G401 (cell line): Measurements from ENCODE around the gene MYADML2. TPM values are rescaled to one million over a fixed set of nuclear protein-coding genes. Genes with fewer than 3 reads are reported as not detected.
A peak's percentile ranks its signal among the peaks of the same experiment; 100 is the strongest.
"Not testable (repeated sequence)": the region's sequence is repeated elsewhere in the genome, so short reads cannot be mapped to it uniquely, and the experiment has no call there.

Experiments used
- DNase-seq: peaks from one replicate; pipeline ENCODE4 v3.0.0-alpha.2; 2015; ENCODE audit warnings: low spot score
- in situ Hi-C: cut with HindIII; loops from 2 replicates; pipeline ENCODE4 v1.10.0; 2016; ENCODE audit warnings: low sequenced_read_pairs, mixed read lengths
- total RNA-seq: library from RNA; depleted of rRNA; stranded (reverse); fragments of >200 nt; shearing (Covaris generic); gene quantifications from 2 replicates; pipeline ENCODE4 v1.2.3, GENCODE V29; 2014

MYADML2 gene
- total RNA-seq, 1 experiment from 2014 or later, result not detected

DNA sequence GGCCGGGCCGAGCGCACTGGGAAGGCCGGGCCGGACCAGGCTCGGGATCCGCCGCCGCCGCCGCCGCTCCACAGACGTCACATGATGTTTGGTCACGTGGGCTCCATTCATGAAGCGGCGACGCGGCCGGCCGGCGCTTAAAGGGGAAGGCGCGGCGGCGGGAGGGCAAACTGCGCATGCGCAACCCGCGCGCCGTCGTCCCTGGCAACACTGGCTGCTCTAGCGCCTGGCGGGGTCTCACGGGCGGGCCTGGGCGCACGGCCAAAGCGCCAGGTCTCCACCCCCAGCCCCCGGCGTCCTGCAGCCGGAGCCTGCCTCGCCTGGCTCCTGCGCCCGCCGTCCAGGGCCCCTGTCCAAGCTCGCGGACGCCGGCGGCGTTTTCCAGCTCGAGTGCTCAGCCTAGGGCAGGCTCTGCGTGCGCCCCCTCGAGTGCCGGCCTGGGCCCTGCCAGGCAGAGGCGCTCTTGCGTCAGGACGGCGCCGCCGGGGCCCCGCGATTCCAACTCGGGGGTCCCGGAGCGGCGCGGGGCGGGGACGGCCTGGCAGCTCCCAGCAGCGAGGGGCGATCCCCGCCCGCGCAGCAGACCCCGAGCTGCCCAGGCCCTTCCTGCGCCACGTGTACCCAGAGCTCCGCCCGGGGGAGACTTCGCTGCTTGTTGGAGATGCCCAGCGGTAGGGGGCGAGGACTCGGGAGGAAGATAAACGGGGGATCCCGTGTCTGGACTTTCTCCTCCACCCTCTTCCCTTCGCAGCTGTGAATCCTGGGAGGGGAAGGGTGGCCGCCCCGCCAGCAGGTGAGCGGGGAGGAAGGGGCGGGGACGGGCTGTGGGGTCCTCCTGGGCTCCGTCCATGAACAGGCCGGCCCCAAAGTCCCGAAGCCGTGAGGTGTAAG is 19.1 kb downstream of the MYADML2 start, which contains the start of gene MAFG:
Gene MAFG (minus strand): TSS at position 83 of the 891 bp plus-strand sequence. CDS start 4,550 bp downstream, outside the sequence.
- DNase-seq, result peak; percentile 92
- in situ Hi-C loops, result no loop called here

DNA sequence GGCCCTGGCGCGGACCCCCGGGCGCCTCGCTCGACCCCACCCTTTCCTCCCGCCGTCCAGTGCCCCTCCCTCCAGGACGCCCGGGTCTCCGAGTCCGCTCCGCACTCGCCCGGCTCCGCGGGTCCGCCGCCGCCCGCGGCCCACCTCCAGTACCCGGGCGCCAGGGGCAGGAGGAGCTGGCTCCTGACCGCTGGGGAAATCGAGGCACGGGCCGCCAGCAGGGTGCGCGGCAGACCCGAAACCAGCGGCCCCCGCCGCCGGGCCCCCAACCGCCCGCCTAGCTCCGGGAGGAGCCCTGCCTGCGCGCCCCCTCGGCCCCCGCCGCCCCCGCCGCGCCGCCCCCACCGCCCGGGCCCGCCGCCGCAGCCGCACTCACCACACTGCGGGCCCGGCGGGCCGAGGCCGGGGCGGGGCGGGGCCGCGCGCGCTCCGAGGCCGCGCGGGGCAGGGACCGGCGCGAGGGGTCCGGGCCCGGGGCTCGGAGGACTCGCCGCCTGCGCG is 19.8 kb downstream of the MYADML2 start:
- no peak for DNase-seq
- in situ Hi-C loops, result no loop called here

GRCh38 chr17:81926451-81927151 is 20.4 kb downstream of the MYADML2 start:
- in situ Hi-C loops, result no loop called here
- DNase-seq, result peak; percentile 54

- in situ Hi-C loops, result no loop called here
- no peak for DNase-seq
These were observed 21.1 kb downstream of the MYADML2 start for GRCh38 chr17:81925860-81926450.

DNA sequence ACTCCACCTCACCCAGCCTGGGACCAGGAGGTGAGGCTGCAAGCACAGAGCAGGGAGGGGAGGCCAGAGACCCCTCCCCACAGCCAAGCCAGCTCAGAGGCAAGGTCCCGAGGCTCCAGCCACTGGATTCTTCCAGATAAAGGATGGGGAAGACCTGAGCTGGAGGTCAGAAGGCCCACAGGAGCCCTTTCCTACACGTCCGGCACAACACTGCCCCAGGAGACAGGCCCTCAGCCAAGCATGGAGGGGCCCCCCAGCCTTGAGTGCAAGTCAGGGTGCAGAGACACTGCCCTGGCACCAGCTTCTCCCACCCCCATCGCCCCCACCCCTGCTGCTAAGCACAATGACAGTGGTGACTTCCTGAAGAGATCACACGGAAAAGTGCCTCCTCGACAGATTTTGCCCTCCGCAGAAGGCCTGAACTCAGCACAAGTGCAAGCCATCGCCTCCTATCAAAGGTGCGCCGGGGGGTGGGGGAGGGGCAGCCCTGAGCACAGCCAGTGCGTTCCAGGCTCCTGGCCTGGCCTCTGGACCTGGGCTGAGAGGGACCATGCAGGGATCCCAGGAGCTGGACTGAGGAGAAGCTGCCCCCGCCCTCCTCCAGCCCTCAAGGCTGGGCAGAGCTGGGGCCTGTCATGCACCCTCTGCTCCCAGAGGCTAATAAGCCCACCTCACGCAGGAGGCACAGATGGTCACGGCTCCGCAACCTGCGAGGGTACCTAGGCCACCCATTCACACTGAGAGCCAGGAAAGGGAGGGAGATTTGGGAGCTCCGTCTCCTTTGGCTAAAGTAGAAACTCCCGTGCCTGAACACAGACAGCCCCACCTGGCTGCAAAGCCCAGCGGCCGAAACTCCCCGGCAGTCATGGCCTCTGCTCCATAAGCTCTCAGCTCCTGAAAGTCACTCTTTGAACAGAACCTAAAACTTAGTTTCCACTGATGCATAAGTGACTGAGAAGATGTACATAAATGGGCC is 22.2 kb downstream of the MYADML2 start:
- in situ Hi-C loops, result no loop called here
- no peak for DNase-seq

DNA sequence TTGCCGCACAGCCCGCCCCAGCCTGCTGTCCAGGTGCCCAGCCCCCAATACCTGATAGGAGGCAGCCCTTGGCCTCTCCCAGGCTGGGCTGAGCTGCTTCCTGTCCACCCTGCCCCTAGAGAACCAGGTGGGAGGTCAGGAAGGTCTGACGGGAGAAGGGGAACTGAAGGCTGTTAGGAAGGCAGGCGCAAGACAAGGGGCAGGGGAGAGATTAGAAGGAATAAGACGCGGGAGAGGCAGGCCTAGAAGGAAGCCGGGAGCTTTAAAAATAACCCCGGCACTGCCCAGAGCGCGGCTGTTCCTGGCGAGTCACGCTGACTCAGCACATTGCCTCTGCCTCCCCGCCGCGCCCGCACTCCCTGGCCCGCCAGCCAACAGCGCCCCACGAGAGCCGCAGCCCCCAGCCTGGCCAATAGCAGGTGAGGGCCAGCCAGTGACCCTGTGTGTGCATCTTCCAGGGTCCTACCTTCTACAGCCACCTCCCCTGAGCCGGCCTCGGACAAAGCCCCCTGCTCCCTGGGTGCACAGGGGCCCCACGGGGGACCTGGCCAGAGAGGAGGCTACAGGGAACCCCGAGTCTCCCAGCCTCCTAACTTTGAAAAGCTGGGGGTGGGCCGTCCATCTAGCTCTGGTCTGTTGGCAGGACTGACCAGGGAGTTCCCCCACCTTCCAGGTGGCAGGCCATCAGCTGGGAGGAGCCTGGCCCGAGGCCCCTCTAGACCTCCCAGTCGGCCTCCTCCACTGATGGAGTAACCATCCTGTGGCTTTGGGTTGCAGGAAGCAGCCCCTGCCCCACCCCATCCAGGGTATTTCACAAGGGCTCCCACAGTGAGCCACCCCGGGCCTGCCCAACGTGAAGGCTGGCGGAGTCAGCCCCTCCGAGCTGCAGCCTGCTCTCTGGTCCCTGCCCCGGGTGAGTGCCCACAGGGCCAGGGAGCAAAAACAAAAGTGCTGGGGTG is 23.5 kb downstream of the MYADML2 start:
- peak; percentile 46 for DNase-seq

GRCh38 chr17:81922566-81923301 is 24.3 kb downstream of the MYADML2 start:
- no peak for DNase-seq
- in situ Hi-C loops, result no loop called here

More for the DNA sequence above, 23.5 kb downstream of the MYADML2 start:
- in situ Hi-C loops, result no loop called here

DNA sequence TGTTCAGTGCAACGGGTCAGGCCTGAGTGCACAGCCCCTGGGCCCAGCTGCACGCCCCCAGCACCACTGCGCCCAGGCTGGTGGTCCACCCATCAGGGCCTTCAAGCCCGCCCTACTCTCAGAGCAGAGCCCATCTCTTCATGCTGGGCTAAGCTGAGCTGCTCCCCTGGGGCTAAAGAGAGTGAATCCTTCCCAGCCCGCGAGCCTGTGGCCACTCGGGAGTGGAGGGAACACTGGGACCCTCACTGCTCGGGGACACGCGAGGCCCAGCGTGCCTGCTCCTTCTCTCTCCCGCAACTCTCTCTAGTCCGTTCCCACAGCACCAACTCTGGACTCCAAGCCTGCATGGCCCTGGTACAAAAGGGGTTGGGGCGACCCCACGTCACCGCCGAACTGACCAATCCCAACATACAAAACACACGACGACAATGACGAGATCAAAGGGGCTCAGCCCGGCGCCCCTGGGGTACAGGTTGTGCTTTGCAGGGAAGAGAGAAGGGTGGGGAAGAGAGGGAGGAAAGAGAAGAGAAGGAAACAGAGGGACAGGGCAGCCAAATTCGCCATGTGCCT is 25.0 kb downstream of the MYADML2 start:
- in situ Hi-C loops, result no loop called here
- no peak for DNase-seq

GRCh38 chr17:81921537-81921862 is 25.5 kb downstream of the MYADML2 start:
- in situ Hi-C loops, result no loop called here
- no peak for DNase-seq

GRCh38 chr17:81920612-81921536 is 26.2 kb downstream of the MYADML2 start:
- no peak for DNase-seq
- in situ Hi-C loops, result no loop called here

DNA sequence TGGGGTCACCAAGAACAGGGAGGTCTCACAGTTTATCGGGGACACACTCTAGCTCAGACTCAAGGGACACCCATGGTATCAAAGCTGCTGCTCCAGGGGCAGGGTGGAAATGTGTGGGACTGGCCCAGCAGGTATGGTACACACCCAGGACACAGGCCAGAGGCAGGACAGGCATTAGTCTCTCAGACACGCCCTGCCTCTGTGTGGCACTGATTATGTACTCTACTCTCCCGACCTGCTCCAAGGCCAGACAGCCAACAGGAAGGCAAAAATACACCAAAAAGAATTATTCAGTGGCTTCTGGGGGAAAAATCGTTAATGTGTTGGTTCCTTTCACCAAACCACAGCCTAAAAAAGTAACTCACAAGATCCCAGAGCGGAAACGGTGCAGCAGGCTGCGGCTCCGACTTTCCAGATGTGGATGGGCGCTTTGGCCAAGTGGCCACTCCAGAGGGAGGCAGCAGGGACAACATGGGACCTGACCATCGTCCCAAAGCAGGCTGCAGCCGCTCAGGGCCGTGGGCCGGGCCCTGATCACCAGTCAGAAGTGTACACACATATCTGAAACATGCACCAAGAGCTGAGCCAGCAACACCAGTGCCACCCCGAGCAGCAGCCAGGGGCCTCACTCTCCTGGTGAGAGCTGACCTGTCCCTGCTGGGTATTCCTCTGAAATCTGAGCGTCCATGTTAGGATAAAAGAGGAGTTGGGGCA is 28.0 kb downstream of the MYADML2 start:
- DNase-seq, result no peak
- in situ Hi-C loops, result no loop called here

GRCh38 chr17:81918333-81918669 is 28.7 kb downstream of the MYADML2 start:
- DNase-seq, in situ Hi-C loops: not testable (repeated sequence)

GRCh38 chr17:81917565-81918332 is 29.3 kb downstream of the MYADML2 start, which contains the start of gene SIRT7:
TSS of gene SIRT7 (minus strand) at chr17:81918176. CDS start at chr17:81918131, 45 bp downstream.
- DNase-seq, result peak; percentile 83
- in situ Hi-C loops, result no loop called here

- in situ Hi-C loops, result no loop called here
- DNase-seq, result no peak
These were observed 30.6 kb downstream of the MYADML2 start for GRCh38 chr17:81916234-81917001.
